Measurements from ENCODE around the gene IGFBP1.

IGFBP1 gene

DNA sequence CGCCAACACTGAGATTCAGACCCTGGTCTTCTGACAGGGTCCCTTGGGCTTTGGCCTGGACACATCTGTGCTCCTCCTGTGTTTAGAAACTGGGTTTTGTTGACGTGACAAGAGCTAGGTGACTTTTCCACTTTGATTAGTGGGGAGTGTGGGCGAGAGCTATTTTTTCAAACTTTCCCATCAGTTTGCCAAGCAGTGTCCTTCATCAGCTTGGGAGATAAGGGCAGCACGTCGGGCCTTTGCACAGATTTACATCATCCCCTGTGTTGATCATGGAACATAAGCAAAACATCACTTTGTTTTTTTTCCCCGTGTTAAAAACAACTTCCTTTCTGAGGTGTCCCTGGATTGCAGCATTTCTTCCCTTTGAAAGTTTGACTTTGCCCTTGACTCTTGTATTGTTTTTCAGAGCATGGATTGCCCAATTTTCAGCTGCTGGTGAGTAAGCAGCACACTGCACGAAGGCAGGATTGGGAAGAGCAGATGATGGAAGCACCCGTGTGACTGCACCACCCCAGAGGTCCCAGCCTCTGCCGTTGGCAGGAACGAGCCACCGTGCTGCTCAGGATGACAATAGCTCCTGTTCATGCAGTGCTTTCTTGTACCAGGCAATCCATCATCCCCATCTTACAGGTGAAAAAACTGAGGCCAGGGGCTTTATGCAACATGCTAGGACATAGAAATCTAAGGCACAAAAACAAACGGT lies 6.4 kb upstream of the IGFBP1 start:
- no peak for FAIRE-seq

DNA sequence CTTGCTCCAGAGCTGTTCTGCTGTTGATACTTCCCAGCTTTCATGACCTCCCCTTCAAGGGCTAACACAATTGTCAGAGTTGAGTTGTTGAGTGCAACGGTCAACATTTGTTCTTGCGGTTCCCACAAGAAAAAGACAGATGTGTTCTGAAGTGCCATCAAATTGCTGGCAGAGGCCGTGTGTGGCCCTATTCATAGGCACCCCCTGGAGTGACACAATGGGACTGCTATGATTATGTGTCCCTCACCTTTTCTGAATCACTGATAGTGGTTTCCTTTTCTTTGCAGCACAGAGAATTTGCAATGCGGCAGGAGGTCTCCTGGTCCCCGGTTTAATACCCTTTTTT lies 5.8 kb upstream of the IGFBP1 start:
- no peak for FAIRE-seq

DNA sequence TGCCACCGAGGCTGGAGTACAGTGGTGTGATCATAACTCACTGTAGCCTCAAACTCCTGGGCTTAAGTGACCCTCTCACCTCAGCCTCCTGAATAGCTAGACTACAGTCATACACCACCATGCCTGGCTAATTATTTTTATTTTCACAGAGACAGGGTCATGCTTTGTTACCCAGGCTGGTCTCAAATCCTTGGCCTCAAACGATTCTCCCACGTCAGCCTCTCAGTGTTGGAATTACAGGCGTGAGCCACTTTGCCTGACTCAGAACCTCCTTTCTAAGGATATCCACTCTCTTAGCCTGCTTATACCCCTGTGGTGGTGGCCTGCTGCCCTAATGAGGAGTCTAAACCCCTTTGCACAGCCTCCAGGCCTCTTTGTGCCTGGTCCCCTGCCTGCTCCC lies 4.2 kb upstream of the IGFBP1 start:
- no peak for FAIRE-seq

DNA sequence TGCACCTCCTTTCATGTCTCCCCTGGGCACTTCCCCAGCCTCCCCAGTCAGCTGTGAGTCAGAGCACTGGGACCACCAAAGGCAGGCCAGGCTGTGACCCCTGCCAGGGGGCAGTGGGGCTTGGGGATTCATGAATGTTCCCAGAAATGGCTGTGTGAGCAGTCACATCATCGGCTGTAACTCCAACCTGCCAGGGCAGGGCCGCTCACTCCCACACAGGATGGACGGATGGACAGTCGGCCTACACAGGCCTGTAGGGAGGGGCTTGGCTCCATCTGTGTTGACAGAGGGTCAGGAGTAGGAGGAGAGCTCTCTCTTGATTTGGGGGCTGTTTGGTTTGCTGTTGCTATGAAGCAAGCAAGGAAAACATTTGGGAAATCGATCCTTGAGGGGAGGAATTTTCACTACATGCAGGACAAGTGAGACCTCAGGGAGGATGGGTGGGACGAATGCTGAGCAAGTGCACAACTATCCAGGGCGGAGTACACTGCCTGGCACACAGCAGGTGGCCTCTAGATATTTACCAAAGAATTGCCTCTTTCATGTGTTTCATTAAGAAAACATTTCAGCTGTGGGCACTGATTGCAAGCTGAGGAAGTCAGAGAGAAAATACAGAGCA lies 2.9 kb upstream of the IGFBP1 start:
- FAIRE-seq: no peak

DNA sequence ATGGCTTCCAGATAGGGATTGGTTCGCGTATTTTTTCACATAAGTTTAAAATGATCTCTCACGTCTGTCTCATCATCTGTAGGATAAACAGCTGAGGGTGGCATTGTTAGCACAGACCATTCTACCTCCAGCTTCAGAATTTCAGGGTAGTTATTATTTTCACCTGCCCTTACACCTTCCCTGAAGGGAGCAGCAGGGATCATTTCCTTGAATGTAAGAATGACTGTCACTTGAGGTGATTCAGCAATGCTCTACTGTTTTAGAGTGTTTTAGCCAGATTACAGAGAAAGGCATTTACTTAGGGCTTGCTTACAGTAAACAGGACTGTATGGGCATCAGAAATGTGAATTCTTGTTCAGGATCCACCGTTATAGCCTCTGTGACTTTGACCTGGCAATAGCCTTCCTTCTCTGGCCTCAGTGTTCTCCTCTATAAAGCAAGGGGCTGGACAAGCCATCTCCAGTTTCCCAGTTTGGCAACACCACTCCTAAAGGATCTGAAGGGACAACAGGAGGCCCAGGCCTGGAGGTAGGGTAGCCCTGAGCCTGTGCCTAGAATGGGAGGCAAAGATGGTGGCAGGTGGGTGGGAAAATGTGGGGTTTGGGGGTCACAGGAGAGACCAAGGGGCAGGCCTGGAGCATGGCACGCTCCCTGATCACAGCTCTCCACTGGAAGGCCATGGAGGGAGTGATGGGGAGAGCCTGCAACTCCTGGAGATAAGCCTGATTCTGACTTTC lies 1.2 kb upstream of the IGFBP1 start:
- FAIRE-seq: no peak

DNA sequence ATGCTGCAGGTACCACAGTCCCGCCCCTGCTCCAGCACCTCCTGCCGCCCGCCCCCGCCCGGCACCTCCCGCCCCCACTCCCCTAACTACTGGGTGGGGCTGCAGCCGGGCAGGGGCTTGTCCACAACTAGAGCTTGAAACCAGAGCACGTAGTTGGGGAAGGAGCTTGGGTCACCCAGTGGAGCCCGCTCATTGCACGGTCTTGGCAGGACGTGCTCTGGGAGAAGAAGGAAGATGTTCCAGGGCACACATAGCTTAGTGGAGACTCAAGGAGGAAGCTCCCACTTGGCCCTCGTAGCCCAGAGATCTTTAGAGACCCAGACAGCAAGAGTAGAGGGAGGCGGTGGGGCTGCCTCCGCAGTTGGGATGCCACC lies 692 bp downstream of the IGFBP1 start:
- no peak for FAIRE-seq

DNA sequence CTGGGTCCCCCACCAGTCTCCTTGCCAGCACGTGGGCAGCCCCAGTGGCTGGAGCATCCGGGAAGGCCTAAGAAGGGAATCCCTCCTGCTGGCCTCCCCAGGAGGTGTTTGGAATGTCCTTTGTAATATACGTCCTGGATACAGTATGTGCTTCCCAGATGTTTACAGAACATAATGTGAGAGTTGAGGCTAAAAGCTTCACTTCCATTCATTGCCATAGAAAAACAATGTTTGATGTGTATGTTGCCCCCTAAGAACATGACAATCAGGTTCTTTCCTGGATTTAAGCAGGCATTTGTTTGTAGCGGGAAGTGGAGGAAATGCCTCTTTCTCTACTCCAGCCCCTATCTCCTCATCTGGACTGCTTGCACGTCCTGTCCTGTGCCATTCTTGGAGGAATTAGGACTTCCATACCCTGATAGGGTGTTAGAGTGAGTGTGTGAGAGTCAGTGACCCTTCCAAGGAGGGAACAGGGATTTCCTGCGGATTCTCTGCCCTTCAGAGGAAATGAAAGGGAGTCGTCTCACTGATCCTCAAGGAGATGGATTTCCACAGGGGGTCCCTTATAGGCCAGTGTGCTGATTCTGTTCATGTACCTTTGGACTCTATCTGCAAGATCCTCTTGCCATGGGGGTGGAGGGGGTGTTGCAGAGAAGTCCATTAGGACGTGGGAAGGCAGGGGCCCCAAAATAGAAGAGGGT lies 1.2 kb downstream of the IGFBP1 start:
- FAIRE-seq: no peak

- FAIRE-seq: no peak
Observed at GRCh38 chr7:45890125-45890901, 2.0 kb downstream of the IGFBP1 start.

- peak; percentile 89 for FAIRE-seq
Observed at GRCh38 chr7:45890902-45891461, 2.7 kb downstream of the IGFBP1 start.

DNA sequence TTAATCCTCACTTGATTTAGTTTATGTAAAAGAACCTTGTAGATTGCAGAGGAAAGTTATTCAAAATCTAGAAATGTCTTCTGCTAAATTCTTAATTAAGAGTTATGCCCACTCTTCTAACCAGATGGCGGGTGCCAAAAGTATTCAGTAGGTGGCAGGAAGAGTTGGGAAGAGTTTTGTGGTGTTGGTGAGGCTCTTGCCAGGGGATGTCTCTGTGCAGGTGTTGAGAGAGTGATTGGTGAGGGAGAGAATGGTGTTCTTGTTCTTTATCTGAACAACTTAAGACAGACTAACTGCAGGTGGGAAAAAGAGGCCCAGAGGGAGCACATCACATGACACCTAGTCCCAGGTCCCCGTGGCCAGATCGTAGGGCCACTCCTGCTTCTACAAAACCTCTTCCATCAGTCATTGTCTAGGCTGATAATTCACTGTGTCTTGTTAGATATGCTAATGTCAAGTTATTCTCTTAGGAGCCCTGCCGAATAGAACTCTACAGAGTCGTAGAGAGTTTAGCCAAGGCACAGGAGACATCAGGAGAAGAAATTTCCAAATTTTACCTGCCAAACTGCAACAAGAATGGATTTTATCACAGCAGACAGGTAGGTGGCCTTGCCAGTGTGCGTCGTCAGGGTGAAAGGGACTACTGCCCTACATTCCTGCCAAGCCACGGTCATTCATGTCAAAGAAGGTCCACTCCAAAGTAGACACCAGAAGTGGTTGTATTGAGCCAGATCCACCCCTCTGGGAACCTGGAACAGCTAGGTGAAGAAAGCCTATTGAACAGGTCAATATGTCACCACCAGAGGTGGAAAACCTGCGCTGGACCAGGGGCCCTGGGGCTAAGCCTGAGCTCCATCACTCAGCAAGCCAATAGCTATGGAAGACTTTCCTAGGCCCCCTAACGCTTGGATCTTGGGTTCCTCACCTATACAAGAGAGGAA lies 3.4 kb downstream of the IGFBP1 start:
- FAIRE-seq: no peak

GRCh38 chr7:45892407-45893035 lies 4.2 kb downstream of the IGFBP1 start:
- FAIRE-seq: no peak

GRCh38 chr7:45893374-45893995 lies 5.2 kb downstream of the IGFBP1 start:
- no peak for FAIRE-seq

- no peak for FAIRE-seq
Observed at GRCh38 chr7:45893996-45894664, 5.8 kb downstream of the IGFBP1 start.

GRCh38 chr7:45894665-45895062 lies 6.4 kb downstream of the IGFBP1 start:
- no peak for FAIRE-seq

- FAIRE-seq: no peak
Observed at GRCh38 chr7:45897042-45897690, 8.9 kb downstream of the IGFBP1 start.

- no peak for FAIRE-seq
Observed at GRCh38 chr7:45898222-45898621, 9.9 kb downstream of the IGFBP1 start.

GRCh38 chr7:45901566-45901965 lies 13.3 kb downstream of the IGFBP1 start:
- FAIRE-seq: no peak

DNA sequence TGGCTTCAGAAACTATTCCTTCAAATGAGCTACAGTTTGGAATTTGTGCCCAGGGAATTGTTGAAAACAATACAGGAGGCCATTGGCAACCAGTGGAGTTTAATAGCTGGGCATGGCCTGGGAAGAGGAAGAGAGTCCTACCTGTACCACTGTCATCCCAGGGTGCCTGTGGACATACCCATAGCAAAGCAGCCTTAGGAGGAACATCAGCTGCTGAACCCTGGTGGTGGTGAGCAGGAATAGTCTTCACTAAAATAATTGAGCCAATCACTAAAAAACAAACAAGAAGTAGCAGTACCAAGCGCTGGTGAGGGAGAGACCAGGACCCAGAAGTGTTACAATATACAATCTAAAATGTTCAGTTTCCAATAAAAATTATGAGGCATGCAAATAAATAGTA lies 14.5 kb downstream of the IGFBP1 start:
- no peak for FAIRE-seq

- FAIRE-seq: no peak
Observed at GRCh38 chr7:45909561-45909960, 21.3 kb downstream of the IGFBP1 start.

All from G401.6 (cell line).